GM20000 (cell line): Measurements from ENCODE around the gene NFX1.
"Not testable (repeated sequence)": the region's sequence is repeated elsewhere in the genome, so short reads cannot be mapped to it uniquely, and the experiment has no call there.

Experiments used
- DNase-seq: peaks from one replicate; pipeline ENCODE4 v3.0.0; 2012; ENCODE audit warnings: low spot score
- CTCF ChIP-seq: IDR thresholded peaks from 2 replicates; pipeline ENCODE4 v1.5.1; 2012; ENCODE audit warnings: mild to moderate bottlenecking, control low read depth; ENCODE audit errors: extremely low read depth, missing control alignments

The NFX1 gene

GRCh38 chr9:33355933-33356332 is 65.6 kb downstream of the NFX1 start:
- TF ChIP-seq CTCF, result no peak
- no peak for DNase-seq

- not testable (repeated sequence) for DNase-seq
These were observed 68.3 kb downstream of the NFX1 start for GRCh38 chr9:33358641-33359040.

GRCh38 chr9:33364127-33364526 is 73.8 kb downstream of the NFX1 start:
- no peak for TF ChIP-seq CTCF
- no peak for DNase-seq

GRCh38 chr9:33364814-33365213 is 74.5 kb downstream of the NFX1 start:
- DNase-seq, result not testable (repeated sequence)

GRCh38 chr9:33366979-33367480 is 76.7 kb downstream of the NFX1 start:
- TF ChIP-seq CTCF, result no peak
- DNase-seq, result no peak

DNA sequence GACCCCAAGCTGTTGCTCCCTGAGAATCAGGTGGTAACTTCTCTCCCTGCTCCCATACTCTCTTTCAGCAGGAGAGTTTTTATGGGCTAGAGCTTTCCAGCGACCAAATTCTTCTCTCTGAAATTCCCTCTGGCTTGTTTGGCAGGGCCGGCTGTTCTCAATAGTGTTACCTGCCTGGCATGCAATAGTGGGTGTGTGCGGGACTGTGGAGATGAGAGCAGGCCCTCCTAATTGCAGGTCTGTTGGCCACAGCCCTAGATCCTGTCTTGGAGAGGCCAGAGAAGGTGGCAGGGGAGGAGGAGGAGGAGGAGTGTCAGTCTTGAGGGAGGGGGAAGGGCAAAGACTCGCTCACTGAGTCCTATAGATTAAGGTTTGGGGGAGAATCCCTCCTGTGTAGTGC is 82.6 kb downstream of the NFX1 start:
- no peak for DNase-seq
- no peak for TF ChIP-seq CTCF

- DNase-seq, result no peak
- TF ChIP-seq CTCF, result no peak
These were observed 83.9 kb downstream of the NFX1 start for GRCh38 chr9:33374190-33374589.

- peak; percentile 73 for DNase-seq
- peak; percentile 62 for TF ChIP-seq CTCF
These were observed 84.4 kb downstream of the NFX1 start for GRCh38 chr9:33374634-33375237.
